ENCODE measurements around the gene ZNF579. TPM values are rescaled to one million over a fixed set of nuclear protein-coding genes. Genes with fewer than 3 reads are reported as not detected.

The ZNF579 gene
- total and polyA plus RNA-seq, 2 of the 13 experiments (the other 11 are each of a cell fraction or from before 2014, with no cell fraction given), result 2.1 to 2.9 TPM

- CTCF ChIA-PET (ENCODE audit: low intra/inter-chr PET ratio, low total read pairs), result no interaction called here
- H2AFZ ChIP-seq (ENCODE audit: low read length), result no peak overlapping the region
- no TSS peak for BruUV-seq (replicated peaks)
- FAIRE-seq (no peak), DNase-seq (ENCODE audit: low spot score) (no peak), ATAC-seq (no peak)
- POLR2A ChIA-PET, result no interaction called here
- H3K9ac ChIP-seq (ENCODE audit: insufficient read depth, low read depth, low read length), result no peak overlapping the region
- H3K79me2 ChIP-seq (ENCODE audit: insufficient read depth, low read length), result no peaks in the 10 kb centered on the region
- H3K4me3 ChIP-seq (replicated peaks in 1 of 3; ENCODE audit: insufficient read depth in 1 of 3, low read depth in 2 of 3, low read length in 3 of 3), result no peak overlapping the region
- H3K4me1 ChIP-seq (ENCODE audit: insufficient read depth, low read length), result peaks cover 41% of the 10 kb centered on the region
- intact Hi-C loops (cut with micrococcal nuclease; ENCODE audit: unreplicated experiment) (no loop called here), in situ Hi-C loops (cut with HindIII; ENCODE audit: extremely low pct_ligation_motif_present, low pct_unique_long_range_greater_than_20kb) (no loop called here)
- H3K36me3 ChIP-seq (replicated peaks in 1 of 2; ENCODE audit: control insufficient read depth in 1 of 2, insufficient read depth in 2 of 2, low read length in 2 of 2), result no peaks in the 10 kb centered on the region
- no peaks in the 10 kb centered on the region for H4K20me1 ChIP-seq (ENCODE audit: insufficient read depth, low read length)
- no peaks in the 10 kb centered on the region for H3K27me3 ChIP-seq (ENCODE audit: control insufficient read depth in 1 of 2, insufficient read depth in 2 of 2, low read length in 2 of 2)
- WGBS (ENCODE audit: low lambda C conversion rate), result 81% methylated on average over 14 of the region's 26 CpGs
- no peaks in the 10 kb centered on the region for H3K9me3 ChIP-seq (ENCODE audit: low read length)
- H3K4me2 ChIP-seq (ENCODE audit: low read depth, low read length), result no peak overlapping the region
- H3K27ac ChIP-seq (ENCODE audit: extremely low read length, insufficient read depth, low read length), result no peak overlapping the region
- TF ChIP-seq MAF1 (CRISPR knock-in tag; IDR thresholded peaks at IDR 0.05; ENCODE audit: borderline replicate concordance) (no peak), NFYC (CRISPR knock-in tag; IDR thresholded peaks at IDR 0.05) (no peak), ZNF276 (CRISPR knock-in tag; IDR thresholded peaks at IDR 0.05; ENCODE audit: low read depth) (no peak), ZZZ3 (CRISPR knock-in tag; IDR thresholded peaks at IDR 0.05; ENCODE audit: borderline replicate concordance) (no peak), MEF2D (CRISPR knock-in tag; IDR thresholded peaks at IDR 0.05) (no peak), MYC (CRISPR knock-in tag; IDR thresholded peaks at IDR 0.05; ENCODE audit: borderline replicate concordance) (no peak), ZNF83 (CRISPR knock-in tag; IDR thresholded peaks at IDR 0.05; ENCODE audit: borderline replicate concordance) (no peak), TRIM22 (IDR thresholded peaks at IDR 0.05) (no peak), JARID2 (CRISPR knock-in tag; IDR thresholded peaks at IDR 0.05; ENCODE audit: insufficient replicate concordance) (no peak), ZNF407 (CRISPR knock-in tag; IDR thresholded peaks at IDR 0.05; ENCODE audit: not compliant biosample characterization) (no peak)
- TF ChIP-seq, protein P1, sequence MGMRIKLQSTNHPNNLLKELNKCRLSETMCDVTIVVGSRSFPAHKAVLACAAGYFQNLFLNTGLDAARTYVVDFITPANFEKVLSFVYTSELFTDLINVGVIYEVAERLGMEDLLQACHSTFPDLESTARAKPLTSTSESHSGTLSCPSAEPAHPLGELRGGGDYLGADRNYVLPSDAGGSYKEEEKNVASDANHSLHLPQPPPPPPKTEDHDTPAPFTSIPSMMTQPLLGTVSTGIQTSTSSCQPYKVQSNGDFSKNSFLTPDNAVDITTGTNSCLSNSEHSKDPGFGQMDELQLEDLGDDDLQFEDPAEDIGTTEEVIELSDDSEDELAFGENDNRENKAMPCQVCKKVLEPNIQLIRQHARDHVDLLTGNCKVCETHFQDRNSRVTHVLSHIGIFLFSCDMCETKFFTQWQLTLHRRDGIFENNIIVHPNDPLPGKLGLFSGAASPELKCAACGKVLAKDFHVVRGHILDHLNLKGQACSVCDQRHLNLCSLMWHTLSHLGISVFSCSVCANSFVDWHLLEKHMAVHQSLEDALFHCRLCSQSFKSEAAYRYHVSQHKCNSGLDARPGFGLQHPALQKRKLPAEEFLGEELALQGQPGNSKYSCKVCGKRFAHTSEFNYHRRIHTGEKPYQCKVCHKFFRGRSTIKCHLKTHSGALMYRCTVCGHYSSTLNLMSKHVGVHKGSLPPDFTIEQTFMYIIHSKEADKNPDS (CRISPR knock-in tag; IDR thresholded peaks at IDR 0.05), result no peak
These were observed 49.7 kb downstream of the ZNF579 start for GRCh38 chr19:55530996-55531395.
